ENCODE data around the gene ARHGEF38.

Gene ARHGEF38

GRCh38 chr4:105551965-105552746, at the start of gene ARHGEF38:
Gene ARHGEF38 (plus strand): TSS chr4:105552620. CDS start chr4:105552766, 146 bp downstream.
- DNase-seq: no peak

- DNase-seq: no peak
Measured at GRCh38 chr4:105503484-105503883, 48.9 kb upstream of the ARHGEF38 start.

- DNase-seq: no peak
Measured at GRCh38 chr4:105504744-105505143, 47.7 kb upstream of the ARHGEF38 start.

GRCh38 chr4:105509291-105509690, 43.1 kb upstream of the ARHGEF38 start:
- DNase-seq: no peak

GRCh38 chr4:105509714-105510113, 42.7 kb upstream of the ARHGEF38 start:
- no peak for DNase-seq

- DNase-seq: peak; percentile 24
Measured at GRCh38 chr4:105510245-105510644, 42.2 kb upstream of the ARHGEF38 start.

- peak; percentile 36 for DNase-seq
Measured at GRCh38 chr4:105520819-105521790, 31.3 kb upstream of the ARHGEF38 start.

- DNase-seq: no peak
Measured at GRCh38 chr4:105526656-105527055, 25.8 kb upstream of the ARHGEF38 start.

- no peak for DNase-seq
Measured at GRCh38 chr4:105527081-105527480, 25.3 kb upstream of the ARHGEF38 start.

- no peak for DNase-seq
Measured at GRCh38 chr4:105536601-105537000, 15.8 kb upstream of the ARHGEF38 start.

- no peak for DNase-seq
Measured at GRCh38 chr4:105541420-105541819, 11.0 kb upstream of the ARHGEF38 start.

- DNase-seq: no peak
Measured at GRCh38 chr4:105542039-105542438, 10.4 kb upstream of the ARHGEF38 start.

GRCh38 chr4:105543346-105543745, 9.1 kb upstream of the ARHGEF38 start:
- DNase-seq: no peak

GRCh38 chr4:105543881-105544280, 8.5 kb upstream of the ARHGEF38 start:
- no peak for DNase-seq

GRCh38 chr4:105544520-105545286, 7.7 kb upstream of the ARHGEF38 start:
- no peak for DNase-seq

- DNase-seq: no peak
Measured at GRCh38 chr4:105546086-105546485, 6.3 kb upstream of the ARHGEF38 start.

- no peak for DNase-seq
Measured at GRCh38 chr4:105547769-105548168, 4.7 kb upstream of the ARHGEF38 start.

GRCh38 chr4:105548483-105548882, 3.9 kb upstream of the ARHGEF38 start:
- no peak for DNase-seq

GRCh38 chr4:105550641-105551040, 1.8 kb upstream of the ARHGEF38 start:
- no peak for DNase-seq

- no peak for DNase-seq
Measured at GRCh38 chr4:105555409-105555808, 3.0 kb downstream of the ARHGEF38 start.

- DNase-seq: no peak
Measured at GRCh38 chr4:105556206-105556605, 3.8 kb downstream of the ARHGEF38 start.

GRCh38 chr4:105558277-105558676, 5.9 kb downstream of the ARHGEF38 start:
- DNase-seq: no peak

- no peak for DNase-seq
Measured at GRCh38 chr4:105560421-105560848, 8.0 kb downstream of the ARHGEF38 start.
